H1 (cell line): Measurements from ENCODE around the gene RPS15. TPM values are rescaled to one million over a fixed set of nuclear protein-coding genes. Genes with fewer than 3 reads are reported as not detected.

Experiments
- CTCF ChIA-PET: fragments of 300-600 bp; sonication (Branson Sonifier 250); formaldehyde crosslinking; loops from one replicate; lab custom pipeline; 2021; ENCODE audit not compliant: partially characterized antibody; lab: Charles Lee
- POLR2A ChIA-PET: fragments of 300-600 bp; sonication (Branson Sonifier 250); formaldehyde crosslinking; loops from one replicate; lab custom pipeline; 2021; ENCODE audit warnings: inconsistent platforms; ENCODE audit not compliant: partially characterized antibody; lab: Charles Lee
- DNase-seq, 2 experiments: peaks; one replicate each; pipeline versions ENCODE4 v3.0.0 to v3.0.0-alpha.2; 2010 to 2022; ENCODE audit warnings: low spot score in 2 of 2, low read depth in 1 of 2, mixed read lengths in 1 of 2
- FAIRE-seq: peaks from 2 replicates; lab custom pipeline; 2011; peaks lifted over from hg19 to GRCh38; lab: Jason Lieb, UNC
- H2AFZ ChIP-seq: 2 replicates; pipeline ENCODE4 v1.8.1; 2012; ENCODE audit warnings: low read length, inconsistent platforms
- H2AK5ac ChIP-seq: 2 replicates; pipeline ENCODE4 v1.6.1; 2013; ENCODE audit warnings: low read depth, low read length
- H2BK120ac ChIP-seq: replicated peaks from 2 replicates; pipeline ENCODE3; 2013; ENCODE audit warnings: low read depth, low read length, inconsistent platforms
- H2BK12ac ChIP-seq: 2 replicates; pipeline ENCODE4 v1.6.1; 2013; ENCODE audit warnings: low read depth, low read length
- H2BK15ac ChIP-seq: 2 replicates; pipeline ENCODE4 v1.6.1; 2013; ENCODE audit warnings: low read length
- H2BK20ac ChIP-seq: 2 replicates; pipeline ENCODE4 v1.6.1; 2013; ENCODE audit warnings: low read length
- H2BK5ac ChIP-seq: 2 replicates; pipeline ENCODE4 v1.6.1; 2013; ENCODE audit warnings: low read depth, low read length
- H3K14ac ChIP-seq: 2 replicates; pipeline ENCODE4 v1.6.1; 2013; ENCODE audit warnings: inconsistent platforms; ENCODE audit not compliant: insufficient read length
- H3K18ac ChIP-seq: 2 replicates; pipeline ENCODE4 v1.6.1; 2013; ENCODE audit warnings: low read length; ENCODE audit errors: extremely low read depth
- H3K23ac ChIP-seq: 2 replicates; pipeline ENCODE4 v1.6.1; 2013; ENCODE audit warnings: inconsistent platforms; ENCODE audit not compliant: insufficient read length
- H3K23me2 ChIP-seq: 2 replicates; pipeline ENCODE4 v1.6.1; 2013; ENCODE audit warnings: low read depth, low read length
- H3K27ac ChIP-seq: 2 replicates; pipeline ENCODE4 v1.6.1; 2011; ENCODE audit warnings: low read depth, low read length, inconsistent platforms
- H3K27me3 ChIP-seq, 4 experiments: replicated peaks in 1 of 4; 1 replicate in 1 of 4; 2 replicates in 3 of 4; pipeline versions ENCODE4 v1.6.1 to v1.8.1; 2011 to 2013; ENCODE audit warnings: low read length in 3 of 4, mild to moderate bottlenecking in 3 of 4, inconsistent platforms in 2 of 4, mixed read lengths in 2 of 4, moderate library complexity in 1 of 4; ENCODE audit not compliant: control insufficient read depth in 3 of 4, insufficient read depth in 3 of 4; ENCODE audit errors: extremely low read depth in 1 of 4
- H3K36me3 ChIP-seq, 4 experiments: 2 replicates each; pipeline versions ENCODE4 v1.6.1 to v1.8.1; 2011 to 2013; ENCODE audit warnings: mild to moderate bottlenecking in 4 of 4, low read length in 3 of 4, moderate library complexity in 2 of 4, control low read depth in 1 of 4, inconsistent platforms in 1 of 4; ENCODE audit not compliant: insufficient read depth in 4 of 4, control insufficient read depth in 2 of 4
- H3K4ac ChIP-seq: replicated peaks from 2 replicates; pipeline ENCODE3; 2013; ENCODE audit warnings: low read length, low read depth, mixed read lengths, inconsistent platforms; ENCODE audit not compliant: insufficient read length
- H3K4me1 ChIP-seq, 4 experiments: replicated peaks in 1 of 4; 1 replicate in 1 of 4; 2 replicates in 3 of 4; pipeline versions ENCODE4 v1.6.1 to v1.8.1; 2011 to 2013; ENCODE audit warnings: low read length in 3 of 4, inconsistent platforms in 2 of 4, mixed read lengths in 1 of 4; ENCODE audit not compliant: insufficient read depth in 4 of 4, control insufficient read depth in 3 of 4
- H3K4me2 ChIP-seq, 2 experiments: 2 replicates each; pipeline versions ENCODE4 v1.6.1 to v1.8.1; 2011 to 2013; ENCODE audit warnings: low read depth in 2 of 2, low read length in 2 of 2, control low read depth in 1 of 2, inconsistent platforms in 1 of 2, mild to moderate bottlenecking in 1 of 2; ENCODE audit not compliant: insufficient read depth in 1 of 2
- H3K4me3 ChIP-seq, 4 experiments: fragments of 200-600, 300-600 bp in 1 of 4; sonication (generic), shearing (Covaris generic), sonication (Bioruptor Twin) in 1 of 4; 2 replicates each; pipeline versions ENCODE4 v1.5.1 to v1.8.1; 2011 to 2016; ENCODE audit warnings: low read length in 4 of 4, low read depth in 3 of 4, control low read depth in 2 of 4, inconsistent platforms in 2 of 4, mild to moderate bottlenecking in 2 of 4, mixed read lengths in 1 of 4, moderate library complexity in 1 of 4; ENCODE audit not compliant: insufficient read depth in 2 of 4; ENCODE audit errors: extremely low read depth in 1 of 4
- H3K56ac ChIP-seq: replicated peaks from 2 replicates; pipeline ENCODE3; 2013; ENCODE audit warnings: low read depth, mild to moderate bottlenecking, mixed read lengths, low read length, inconsistent platforms; ENCODE audit not compliant: insufficient read length
- H3K79me1 ChIP-seq: 2 replicates; pipeline ENCODE4 v1.6.1; 2013; ENCODE audit warnings: low read depth, low read length, control low read depth
- H3K79me2 ChIP-seq, 2 experiments: 2 replicates each; pipeline versions ENCODE4 v1.6.1 to v1.8.1; 2012 to 2013; ENCODE audit warnings: low read length in 2 of 2, mild to moderate bottlenecking in 2 of 2, inconsistent platforms in 1 of 2; ENCODE audit not compliant: insufficient read depth in 2 of 2, control insufficient read depth in 1 of 2
- H3K9ac ChIP-seq, 4 experiments: replicated peaks in 1 of 4; 1 replicate in 1 of 4; 2 replicates in 3 of 4; pipeline versions ENCODE4 v1.6.1 to v1.8.1; 2011 to 2013; ENCODE audit warnings: low read depth in 3 of 4, low read length in 3 of 4, control low read depth in 2 of 4, mild to moderate bottlenecking in 2 of 4, moderate library complexity in 2 of 4, inconsistent platforms in 1 of 4; ENCODE audit errors: extremely low read depth in 1 of 4
- H3K9me3 ChIP-seq, 2 experiments: 2 replicates each; pipeline versions ENCODE4 v1.6.1 to v1.8.1; 2012 to 2013; ENCODE audit warnings: mild to moderate bottlenecking in 2 of 2, moderate library complexity in 2 of 2, control low read depth in 1 of 2, inconsistent platforms in 1 of 2, low read depth in 1 of 2, low read length in 1 of 2, mixed read lengths in 1 of 2; ENCODE audit not compliant: insufficient read depth in 2 of 2
- H4K20me1 ChIP-seq, 2 experiments: replicated peaks in 1 of 2; 2 replicates each; pipeline versions ENCODE3 to v1.8.1; 2011 to 2013; ENCODE audit warnings: inconsistent platforms in 2 of 2, low read length in 2 of 2, mild to moderate bottlenecking in 1 of 2; ENCODE audit not compliant: insufficient read depth in 2 of 2, control insufficient read depth in 1 of 2
- H4K5ac ChIP-seq: 2 replicates; pipeline ENCODE4 v1.6.1; 2013; ENCODE audit warnings: low read length, low read depth, mixed read lengths, inconsistent platforms; ENCODE audit not compliant: insufficient read length
- H4K8ac ChIP-seq: 2 replicates; pipeline ENCODE4 v1.8.0; 2013; ENCODE audit warnings: mild to moderate bottlenecking, moderate library complexity, low read length, inconsistent platforms; ENCODE audit not compliant: insufficient read depth; ENCODE audit errors: extremely low read depth
- H4K91ac ChIP-seq: replicated peaks from 2 replicates; pipeline ENCODE3; 2013; ENCODE audit warnings: low read length, mixed read lengths, inconsistent platforms; ENCODE audit not compliant: insufficient read length
- EGR1 ChIP-seq: IDR thresholded peaks from 2 replicates; pipeline ENCODE4 v1.6.1; 2011; ENCODE audit warnings: low read depth, low read length, borderline replicate concordance
- EZH2 ChIP-seq: fragments of 200-600 bp; sonication (generic); IDR thresholded peaks from 2 replicates; pipeline ENCODE4 v1.7.1; 2012; ENCODE audit warnings: low read depth, mild to moderate bottlenecking, moderate library complexity, low read length, inconsistent platforms; ENCODE audit not compliant: severe bottlenecking
- SIN3A ChIP-seq, 2 experiments: IDR thresholded peaks in 1 of 2; conservative IDR thresholded peaks in 1 of 2; 2 replicates each; pipeline ENCODE4 v1.6.1; 2011 to 2012; ENCODE audit warnings: low read length in 2 of 2, improper control_type of control experiment in 1 of 2, low read depth in 1 of 2, mild to moderate bottlenecking in 1 of 2
- WGBS, 2 experiments: shearing (Covaris generic) in 1 of 2; methylation state at CpG; one replicate each; pipeline versions ENCODE4 v1.1.6 to v1.1.7; 2013 to 2015; ENCODE audit warnings: low lambda C conversion rate in 2 of 2, mixed read lengths in 2 of 2, inconsistent platforms in 1 of 2, low coverage in 1 of 2, missing lambda C conversion rate in 1 of 2; ENCODE audit not compliant: insufficient replicate concordance in 2 of 2, insufficient coverage in 1 of 2, insufficient read length in 1 of 2; ENCODE audit errors: extremely low coverage in 1 of 2, missing lambda C conversion rate in 1 of 2; 5-methylcytosine and 5-hydroxymethylcytosine counted together
- polyA plus RNA-seq, 7 experiments: library from polyadenylated mRNA; depleted of rRNA in 3 of 7; stranded (reverse) in 5 of 7; unstranded in 2 of 7; fragments of >200 nt in 5 of 7; fragments of 200-250 nt in 2 of 7; gene quantifications; 1 replicate in 5 of 7; 2 replicates in 1 of 7; 4 replicates in 1 of 7; pipeline versions ENCODE4 v1.2.1 to v1.2.3, GENCODE V29; 2011 to 2013; ENCODE audit warnings: missing spikeins in 2 of 7, mixed read lengths in 2 of 7
- total RNA-seq: library from RNA; stranded (reverse); fragmentation: NEBNext Ultra II Directional; extraction: Animal tissue kit (Norgen Biotek cat#: 25700); gene quantifications from 2 replicates; pipeline ENCODE4 v1.2.1, GENCODE V29; 2021
- TF ChIP-seq, protein P1 (sequence below): IDR thresholded peaks from 2 replicates; pipeline ENCODE4 v1.6.1; 2011; ENCODE audit warnings: low read depth, mild to moderate bottlenecking, low read length; ENCODE audit not compliant: insufficient read depth
- TF ChIP-seq, protein P2 (sequence below): IDR thresholded peaks from 2 replicates; pipeline ENCODE4 v1.6.1; 2012; ENCODE audit warnings: low read length, inconsistent platforms

RPS15 gene
- total and polyA plus RNA-seq, 2 of the 8 experiments (the other 6 are each of a cell fraction or from before 2014, with no cell fraction given): 1,562 to 3,890 TPM

DNA sequence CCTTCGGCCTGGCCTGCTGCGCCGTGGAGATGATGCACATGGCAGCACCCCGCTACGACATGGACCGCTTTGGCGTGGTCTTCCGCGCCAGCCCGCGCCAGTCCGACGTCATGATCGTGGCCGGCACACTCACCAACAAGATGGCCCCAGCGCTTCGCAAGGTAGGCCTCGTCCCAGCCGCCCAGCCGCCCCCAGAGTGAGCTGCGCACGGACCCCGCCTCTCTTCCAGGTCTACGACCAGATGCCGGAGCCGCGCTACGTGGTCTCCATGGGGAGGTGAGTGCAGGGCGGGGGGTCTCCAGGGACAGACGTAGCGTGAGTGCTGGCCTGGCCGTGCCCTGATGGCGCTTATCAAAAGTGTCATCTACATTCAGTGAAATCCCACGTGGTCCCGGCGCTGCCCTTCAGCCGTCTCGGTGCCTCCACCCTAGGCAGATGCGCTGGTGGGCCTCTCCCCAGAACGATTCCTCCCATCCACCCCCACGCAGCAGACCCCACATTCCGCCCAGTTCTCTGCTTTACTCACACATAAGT lies 47.2 kb upstream of the RPS15 start:
- Histone ChIP-seq H2BK20ac (no peak overlapping the region), H3K23ac (no peak overlapping the region), H2AFZ (no peak overlapping the region)
- WGBS, 2 experiments: 91% methylated on average over 31 of the region's 42 CpGs; no CpG with 5 or more reads in 1 of the 2 experiments
- TF ChIP-seq SIN3A (conservative IDR thresholded peaks at IDR 0.05 in 1 of 2, IDR thresholded peaks at IDR 0.05 in 1 of 2; ENCODE audit: low read depth in 1 of 2, low read length in 2 of 2): no peak
- TF ChIP-seq, protein P1, sequence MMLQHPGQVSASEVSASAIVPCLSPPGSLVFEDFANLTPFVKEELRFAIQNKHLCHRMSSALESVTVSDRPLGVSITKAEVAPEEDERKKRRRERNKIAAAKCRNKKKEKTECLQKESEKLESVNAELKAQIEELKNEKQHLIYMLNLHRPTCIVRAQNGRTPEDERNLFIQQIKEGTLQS: no peak
- TF ChIP-seq, protein P2, sequence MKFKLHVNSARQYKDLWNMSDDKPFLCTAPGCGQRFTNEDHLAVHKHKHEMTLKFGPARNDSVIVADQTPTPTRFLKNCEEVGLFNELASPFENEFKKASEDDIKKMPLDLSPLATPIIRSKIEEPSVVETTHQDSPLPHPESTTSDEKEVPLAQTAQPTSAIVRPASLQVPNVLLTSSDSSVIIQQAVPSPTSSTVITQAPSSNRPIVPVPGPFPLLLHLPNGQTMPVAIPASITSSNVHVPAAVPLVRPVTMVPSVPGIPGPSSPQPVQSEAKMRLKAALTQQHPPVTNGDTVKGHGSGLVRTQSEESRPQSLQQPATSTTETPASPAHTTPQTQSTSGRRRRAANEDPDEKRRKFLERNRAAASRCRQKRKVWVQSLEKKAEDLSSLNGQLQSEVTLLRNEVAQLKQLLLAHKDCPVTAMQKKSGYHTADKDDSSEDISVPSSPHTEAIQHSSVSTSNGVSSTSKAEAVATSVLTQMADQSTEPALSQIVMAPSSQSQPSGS: no peak
- TF ChIP-seq EZH2: no peak
- no peak for TF ChIP-seq EGR1
- TF ChIP-seq, all 59 proteins: peak for 0
- POLR2A ChIA-PET: no interaction called here
- Histone ChIP-seq H3K4me3 (no peak overlapping the region), H3K4me2 (no peak overlapping the region), H2BK5ac (no peak overlapping the region), H4K8ac (no peak overlapping the region), H3K18ac (no peak overlapping the region; the same call in 1 of the 2 replicates), H3K27ac (no peak overlapping the region), H4K5ac (no peak overlapping the region), H4K91ac (no peak overlapping the region), H3K9me3 (no peaks in the 10 kb centered on the region; a peak in 1 of 4 replicates), H3K79me2 (no peaks in the 10 kb centered on the region; a peak in 1 of 4 replicates), H2BK120ac (no peak overlapping the region), H3K79me1 (0 out of 2 replicates have a peak, but pooled peaks cover 8% of the 10 kb centered on the region), H3K4me1 (peaks cover 0 to under 1% (median 0%) of the 10 kb centered on the region in 4 experiments; a peak in 1 of 7 replicates), H2BK12ac (no peak overlapping the region), H3K14ac (no peak overlapping the region), H3K9ac (no peak overlapping the region), H3K23me2 (no peaks in the 10 kb centered on the region), H3K36me3 (peaks cover 0 to 20% (median 13%) of the 10 kb centered on the region in 4 experiments; a peak in 6 of 8 replicates), H3K4ac (no peak overlapping the region), H3K27me3 (no peaks in the 10 kb centered on the region), H4K20me1 (peaks cover 4 to 18% of the 10 kb centered on the region in 2 experiments), H3K56ac (no peak overlapping the region), H2BK15ac (no peak overlapping the region), H2AK5ac (no peak overlapping the region)
- DNase-seq: no peak
- CTCF ChIA-PET: no interaction called here
- no peak for FAIRE-seq
